HEK293 (cell line): ENCODE measurements around the gene GFOD1.

Experiments
- BCL11B ChIP-seq: fragments of 450-650 bp; formaldehyde crosslinking; IDR thresholded peaks from 2 replicates; pipeline ENCODE4 v1.5.1; 2016; ENCODE audit warnings: low read depth, missing biosample characterization, missing genetic modification characterization
- ELK4 ChIP-seq: IDR thresholded peaks from 2 replicates; pipeline ENCODE4 v1.6.1; 2011; ENCODE audit warnings: mild to moderate bottlenecking, low read depth, low read length, borderline replicate concordance
- HOXD13 ChIP-seq: sonication (generic); formaldehyde crosslinking; IDR thresholded peaks from 2 replicates; pipeline ENCODE4 v1.8.0; 2022; ENCODE audit warnings: missing genetic modification reagents, borderline replicate concordance
- KLF7 ChIP-seq: fragments of 450-650 bp; formaldehyde crosslinking; IDR thresholded peaks from 2 replicates; pipeline ENCODE4 v1.5.1; 2016; ENCODE audit warnings: missing biosample characterization, missing genetic modification characterization, borderline replicate concordance
- MZF1 ChIP-seq: fragments of 450-650 bp; formaldehyde crosslinking; IDR thresholded peaks from 2 replicates; pipeline ENCODE4 v1.5.1; 2017; ENCODE audit warnings: missing biosample characterization, missing genetic modification characterization, borderline replicate concordance
- PRDM1 ChIP-seq: fragments of 450-650 bp; formaldehyde crosslinking; IDR thresholded peaks from 2 replicates; pipeline ENCODE4; 2016; ENCODE audit warnings: missing biosample characterization, missing genetic modification characterization
- REPIN1 ChIP-seq: fragments of 450-650 bp; formaldehyde crosslinking; IDR thresholded peaks from 2 replicates; pipeline ENCODE4 v1.5.1; 2017; ENCODE audit warnings: missing biosample characterization, missing genetic modification characterization, low read depth
- REST ChIP-seq: fragments of 450-650 bp; formaldehyde crosslinking; IDR thresholded peaks from 2 replicates; pipeline ENCODE4 v1.5.1; 2016; ENCODE audit warnings: missing biosample characterization, missing genetic modification characterization
- SETDB1 ChIP-seq: IDR thresholded peaks from one replicate; pipeline ENCODE4 v1.6.1; 2017; ENCODE audit warnings: mild to moderate bottlenecking, low read length, moderate library complexity, mixed read lengths; ENCODE audit not compliant: insufficient read length
- SP3 ChIP-seq: fragments of 450-650 bp; formaldehyde crosslinking; IDR thresholded peaks from 2 replicates; pipeline ENCODE4 v1.5.1; 2016; ENCODE audit warnings: missing biosample characterization, missing genetic modification characterization
- ZBTB17 ChIP-seq: fragments of 450-650 bp; formaldehyde crosslinking; IDR thresholded peaks from 2 replicates; pipeline ENCODE4 v1.5.1; 2016; ENCODE audit warnings: missing biosample characterization, missing genetic modification characterization
- ZBTB21 ChIP-seq: fragments of 450-650 bp; formaldehyde crosslinking; IDR thresholded peaks from 2 replicates; pipeline ENCODE4 v1.5.1; 2017; ENCODE audit warnings: missing biosample characterization, missing genetic modification characterization
- ZBTB26 ChIP-seq: fragments of 450-650 bp; formaldehyde crosslinking; optimal IDR thresholded peaks from 2 replicates; pipeline ENCODE3; 2016; ENCODE audit warnings: missing biosample characterization, mild to moderate bottlenecking, missing genetic modification characterization
- ZNF112 ChIP-seq: fragments of 450-650 bp; formaldehyde crosslinking; IDR thresholded peaks from 2 replicates; pipeline ENCODE4 v1.5.0; 2017; ENCODE audit warnings: missing biosample characterization, missing genetic modification characterization
- ZNF16 ChIP-seq: fragments of 450-650 bp; formaldehyde crosslinking; IDR thresholded peaks from 2 replicates; pipeline ENCODE4 v1.5.1; 2016; ENCODE audit warnings: low read depth, missing biosample characterization, missing genetic modification characterization
- ZNF175 ChIP-seq: fragments of 450-650 bp; formaldehyde crosslinking; IDR thresholded peaks from 2 replicates; pipeline ENCODE4 v1.5.1; 2016; ENCODE audit warnings: missing biosample characterization, missing genetic modification characterization
- ZNF280C ChIP-seq: fragments of 450-650 bp; formaldehyde crosslinking; IDR thresholded peaks from 2 replicates; pipeline ENCODE4 v1.5.1; 2016; ENCODE audit warnings: missing biosample characterization, missing genetic modification characterization
- ZNF302 ChIP-seq: fragments of 450-650 bp; formaldehyde crosslinking; IDR thresholded peaks from 2 replicates; pipeline ENCODE4 v1.5.1; 2016; ENCODE audit warnings: missing biosample characterization, missing genetic modification characterization, low read depth
- ZNF335 ChIP-seq: fragments of 450-650 bp; formaldehyde crosslinking; conservative IDR thresholded peaks from 2 replicates; pipeline ENCODE4 v1.5.1; 2016; ENCODE audit warnings: missing biosample characterization, missing genetic modification characterization
- ZNF354C ChIP-seq: fragments of 450-650 bp; formaldehyde crosslinking; IDR thresholded peaks from 2 replicates; pipeline ENCODE4 v1.5.1; 2016; ENCODE audit warnings: missing biosample characterization, missing genetic modification characterization, low read depth, borderline replicate concordance
- ZNF362 ChIP-seq: fragments of 450-650 bp; formaldehyde crosslinking; IDR thresholded peaks from 2 replicates; pipeline ENCODE4 v1.5.1; 2016; ENCODE audit warnings: missing biosample characterization, missing genetic modification characterization
- ZNF37A ChIP-seq: fragments of 450-650 bp; IDR thresholded peaks from 2 replicates; pipeline ENCODE4 v1.5.1; 2018; ENCODE audit warnings: missing biosample characterization, missing genetic modification characterization
- ZNF416 ChIP-seq: fragments of 450-650 bp; formaldehyde crosslinking; IDR thresholded peaks from 2 replicates; pipeline ENCODE4 v1.5.1; 2016; ENCODE audit warnings: missing biosample characterization, missing genetic modification characterization
- ZNF426 ChIP-seq: fragments of 450-650 bp; formaldehyde crosslinking; IDR thresholded peaks from 2 replicates; pipeline ENCODE4 v1.5.1; 2017; ENCODE audit warnings: missing biosample characterization, missing genetic modification characterization, mild to moderate bottlenecking, inconsistent platforms, moderate library complexity
- ZNF488 ChIP-seq: fragments of 450-650 bp; formaldehyde crosslinking; IDR thresholded peaks from 2 replicates; pipeline ENCODE4 v1.5.1; 2016; ENCODE audit warnings: missing biosample characterization, missing genetic modification characterization
- ZNF501 ChIP-seq: fragments of 450-650 bp; formaldehyde crosslinking; IDR thresholded peaks from 2 replicates; pipeline ENCODE4 v1.5.1; 2016; ENCODE audit warnings: missing biosample characterization, missing genetic modification characterization
- ZNF561 ChIP-seq: fragments of 450-650 bp; IDR thresholded peaks from 2 replicates; pipeline ENCODE4 v1.5.1; 2018; ENCODE audit warnings: missing biosample characterization, missing genetic modification characterization, borderline replicate concordance
- ZNF585B ChIP-seq: fragments of 450-650 bp; formaldehyde crosslinking; IDR thresholded peaks from 2 replicates; pipeline ENCODE4 v1.5.1; 2016; ENCODE audit warnings: missing biosample characterization, missing genetic modification characterization
- ZNF658 ChIP-seq: fragments of 450-650 bp; formaldehyde crosslinking; IDR thresholded peaks from 2 replicates; pipeline ENCODE4; 2016; ENCODE audit warnings: missing biosample characterization, missing genetic modification characterization
- ZNF701 ChIP-seq: fragments of 450-650 bp; formaldehyde crosslinking; IDR thresholded peaks from 2 replicates; pipeline ENCODE4 v1.5.1; 2016; ENCODE audit warnings: missing biosample characterization, missing genetic modification characterization

The GFOD1 gene

GRCh38 chr6:13487122-13488014 is at the start of gene GFOD1 (continued):
- TF ChIP-seq ZBTB21 (tag by site-specific recombination) (no peak), ZNF280C (tag by site-specific recombination) (no peak), MZF1 (tag by site-specific recombination) (peak; percentile 22; the same call in 1 of the 2 replicates), ZBTB17 (tag by site-specific recombination) (peak; percentile 71), PRDM1 (no peak), ZNF561 (tag by site-specific recombination) (0 out of 2 replicates have a peak, but pooled peaks have one; percentile 67), SETDB1 (no peak), ZNF302 (tag by site-specific recombination) (no peak), ZNF112 (tag by site-specific recombination) (no peak), HOXD13 (CRISPR knock-in tag) (no peak), ZNF335 (tag by site-specific recombination) (no peak; the same call in 1 of the 2 replicates), ZNF501 (tag by site-specific recombination) (no peak), ZNF426 (no peak), ZNF362 (no peak), ZNF37A (tag by site-specific recombination) (no peak), ZNF16 (tag by site-specific recombination) (no peak), ZNF658 (tag by site-specific recombination) (no peak), ZNF354C (tag by site-specific recombination) (no peak), BCL11B (tag by site-specific recombination) (no peak), SP3 (peak; percentile 67), ZNF488 (no peak), REPIN1 (tag by site-specific recombination) (no peak), ZNF585B (tag by site-specific recombination) (no peak), ZBTB26 (tag by site-specific recombination) (peak; percentile 84), REST (tag by site-specific recombination) (no peak), ZNF416 (tag by site-specific recombination) (no peak), KLF7 (tag by site-specific recombination) (no peak; the same call in 1 of the 2 replicates), ZNF175 (tag by site-specific recombination) (no peak), ZNF701 (no peak), ELK4 (no peak)
